Measurements from ENCODE around the gene LSM2.
"Not testable (repeated sequence)": the region's sequence is repeated elsewhere in the genome, so short reads cannot be mapped to it uniquely, and the experiment has no call there.

LSM2 gene

DNA sequence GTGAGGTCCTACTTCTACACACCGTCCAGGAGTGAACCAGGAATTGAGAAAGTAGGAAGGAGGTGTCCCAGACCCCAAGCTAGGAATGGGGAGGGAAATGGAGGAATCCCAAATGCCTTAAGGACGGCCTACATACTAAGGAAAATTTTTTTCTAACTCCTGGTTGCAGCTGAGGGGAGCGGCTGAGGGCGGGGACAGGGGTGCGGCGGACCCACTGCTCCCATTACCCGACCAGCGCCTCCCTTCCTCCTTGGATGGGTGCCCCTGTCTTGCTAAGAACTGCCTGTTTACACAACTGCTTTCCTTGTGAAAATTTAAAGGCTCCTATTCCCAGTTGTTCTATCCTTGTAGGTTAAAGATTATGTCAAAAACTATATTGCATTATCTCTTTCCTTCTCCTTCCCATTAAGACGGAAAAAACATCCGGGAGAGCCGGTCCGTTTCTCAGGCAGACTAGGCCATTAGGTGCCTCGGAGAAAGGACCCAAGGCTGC is 20.1 kb upstream of the LSM2 start:
- DNase-seq = peak; percentile 49

DNA sequence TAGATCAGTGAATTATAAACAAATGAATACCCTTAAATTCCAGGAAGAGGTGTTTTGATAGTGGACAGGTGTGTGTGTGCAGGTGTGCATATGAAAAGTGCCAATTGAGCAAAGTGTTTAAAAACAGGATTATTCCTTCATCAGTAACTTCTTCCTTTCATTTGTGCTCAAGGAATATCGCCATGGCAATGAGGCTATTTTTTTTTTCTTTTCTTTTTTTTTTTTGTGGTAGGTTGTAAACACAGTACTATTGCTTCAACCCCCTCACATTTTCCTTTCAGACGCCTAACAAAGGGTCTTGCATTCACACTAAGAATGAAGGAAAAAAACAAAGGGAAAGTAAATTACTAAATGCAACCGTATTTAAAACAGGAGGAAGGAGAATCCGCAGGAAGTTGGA is 18.8 kb upstream of the LSM2 start:
- no peak for DNase-seq

DNA sequence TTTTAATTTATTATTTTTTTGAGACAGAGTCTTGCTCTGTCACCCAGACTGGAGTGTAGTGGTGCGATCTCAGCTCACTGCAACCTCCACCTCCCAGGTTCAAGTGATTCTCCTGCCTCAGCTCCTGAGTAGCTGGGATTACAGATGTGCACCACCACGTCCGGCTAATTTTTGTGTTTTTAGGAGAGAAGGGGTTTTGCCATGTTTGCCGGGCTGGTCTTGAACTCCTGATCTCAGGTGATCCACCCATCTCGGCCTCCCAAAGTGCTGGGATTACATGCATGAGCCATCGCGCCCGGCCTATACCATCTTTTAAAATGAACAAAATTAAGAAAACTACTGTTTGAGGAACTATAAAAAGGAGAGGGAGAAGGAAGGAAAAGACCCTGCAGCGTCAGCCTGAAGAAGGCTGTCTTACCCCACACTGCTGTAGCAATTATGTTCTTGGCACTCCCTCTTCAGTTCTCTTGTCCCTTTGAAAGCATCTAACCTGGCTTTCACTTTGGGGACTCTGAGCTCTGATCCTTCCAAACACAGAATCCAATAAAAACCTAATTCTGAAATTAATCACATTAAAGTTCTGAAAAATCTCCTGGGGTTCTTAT is 16.9 kb upstream of the LSM2 start:
- DNase-seq = not testable (repeated sequence)

DNA sequence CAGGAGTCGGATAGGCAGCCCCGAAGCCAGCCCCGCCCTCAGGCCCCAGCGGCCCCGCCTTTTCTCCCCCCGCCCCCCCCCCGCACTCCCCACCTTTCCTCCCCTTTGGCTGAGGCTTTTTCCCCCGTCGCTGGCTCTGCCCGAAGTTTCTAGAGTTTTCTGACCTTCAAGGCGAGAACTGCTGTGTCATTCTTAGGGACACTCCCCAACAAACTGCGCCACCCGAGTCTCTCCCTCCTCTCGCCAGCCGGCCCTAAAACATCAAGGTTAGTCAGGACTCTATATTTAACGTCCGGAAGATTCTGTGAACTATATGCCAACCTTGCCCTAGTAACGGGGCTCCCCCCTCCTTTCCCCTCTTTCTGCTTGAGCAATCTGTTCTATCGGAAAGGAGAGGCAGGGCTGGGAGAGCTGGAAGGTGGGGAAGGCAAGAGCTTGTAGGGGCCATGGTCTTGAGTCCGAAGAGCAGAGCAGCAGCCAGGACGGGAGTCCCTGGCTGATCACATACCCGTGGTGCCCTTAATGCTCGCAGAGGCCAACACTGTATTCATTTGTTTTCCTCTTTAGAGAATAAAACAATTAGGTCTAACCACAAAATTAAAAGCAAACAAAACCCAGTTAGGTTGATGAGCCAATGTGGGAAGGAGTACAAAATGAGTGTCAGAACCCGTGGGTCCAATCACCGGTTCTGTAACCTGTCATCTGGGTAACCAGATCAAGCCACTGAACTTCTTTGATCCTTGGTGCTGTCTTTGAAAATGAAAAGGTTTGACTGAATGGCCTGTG is 15.5 kb upstream of the LSM2 start:
- DNase-seq = peak; percentile 65

DNA sequence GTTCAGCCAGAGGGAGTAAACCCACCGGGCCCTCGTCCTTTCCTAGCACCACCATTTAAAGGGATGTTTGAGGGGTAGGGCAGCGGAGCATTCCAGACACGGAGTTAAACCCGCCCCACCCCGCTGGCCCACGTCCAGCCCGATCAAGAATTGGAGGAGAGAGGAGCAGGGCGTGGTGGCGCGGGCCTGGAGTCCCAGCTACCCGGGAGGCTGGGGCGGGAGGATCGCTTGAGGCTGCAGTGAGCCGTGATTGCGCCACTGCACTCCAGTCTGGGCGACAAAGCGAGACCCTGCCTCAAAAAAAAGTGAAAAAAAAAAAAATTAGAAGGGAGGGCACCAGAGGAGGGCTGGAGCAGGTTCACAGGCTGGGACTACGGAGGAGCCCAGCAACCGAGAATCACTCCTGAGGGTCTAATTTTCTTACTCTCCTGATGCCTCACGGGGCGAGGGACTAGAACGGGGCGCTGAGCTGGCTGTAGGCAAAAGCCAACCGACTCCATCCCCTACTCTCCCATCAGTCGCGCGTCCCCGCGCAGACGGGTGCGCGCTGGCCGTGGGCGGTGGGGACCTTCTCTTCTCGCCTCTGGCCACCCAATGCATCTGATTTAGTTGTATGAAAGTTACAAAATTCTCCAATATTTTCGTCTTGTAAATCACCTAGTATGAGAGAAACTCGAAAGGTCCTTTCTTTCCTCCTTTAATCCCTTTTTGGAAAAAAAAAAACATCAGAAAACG is 14.7 kb upstream of the LSM2 start:
- peak; percentile 75 for DNase-seq

DNA sequence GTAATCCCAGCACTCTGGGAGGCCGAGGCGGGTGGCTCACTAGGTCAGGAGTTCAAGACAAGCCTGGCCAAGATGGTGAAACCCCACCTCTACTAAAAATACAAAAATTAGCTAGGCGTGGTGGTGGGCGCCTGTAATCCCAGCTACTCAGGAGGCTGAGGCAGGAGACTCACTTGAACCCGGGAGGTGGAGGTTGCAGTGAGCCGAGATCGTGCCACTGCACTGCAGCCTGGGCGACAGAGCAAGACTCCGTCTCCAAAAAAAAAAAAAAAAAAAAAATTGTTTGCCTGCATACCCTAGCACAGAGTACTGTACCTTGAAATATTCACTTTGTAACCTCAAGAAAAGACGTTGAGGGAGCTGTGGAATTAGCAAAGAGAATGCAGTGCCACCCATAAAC is 13.6 kb upstream of the LSM2 start:
- DNase-seq = not testable (repeated sequence)

DNA sequence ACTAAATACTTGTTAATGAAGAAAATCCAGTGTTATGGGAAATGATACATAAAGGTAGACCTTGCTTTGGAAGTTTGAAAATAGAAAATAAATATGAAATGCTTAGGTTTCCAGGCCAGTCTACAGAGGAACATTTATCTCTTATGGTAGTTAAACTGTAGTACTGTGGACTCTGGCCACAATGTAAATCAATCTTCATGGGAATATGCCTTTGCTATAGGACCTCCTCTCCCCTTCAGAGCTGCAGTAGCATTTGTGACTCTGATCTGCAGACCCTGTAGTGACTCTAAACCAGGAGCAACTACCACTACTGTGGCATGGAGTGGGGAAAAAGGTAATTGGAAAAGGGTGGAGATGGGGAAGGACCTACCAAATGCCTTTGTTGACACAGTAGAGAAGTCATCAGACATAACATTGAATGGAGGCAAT is 13.1 kb upstream of the LSM2 start:
- DNase-seq = no peak

DNA sequence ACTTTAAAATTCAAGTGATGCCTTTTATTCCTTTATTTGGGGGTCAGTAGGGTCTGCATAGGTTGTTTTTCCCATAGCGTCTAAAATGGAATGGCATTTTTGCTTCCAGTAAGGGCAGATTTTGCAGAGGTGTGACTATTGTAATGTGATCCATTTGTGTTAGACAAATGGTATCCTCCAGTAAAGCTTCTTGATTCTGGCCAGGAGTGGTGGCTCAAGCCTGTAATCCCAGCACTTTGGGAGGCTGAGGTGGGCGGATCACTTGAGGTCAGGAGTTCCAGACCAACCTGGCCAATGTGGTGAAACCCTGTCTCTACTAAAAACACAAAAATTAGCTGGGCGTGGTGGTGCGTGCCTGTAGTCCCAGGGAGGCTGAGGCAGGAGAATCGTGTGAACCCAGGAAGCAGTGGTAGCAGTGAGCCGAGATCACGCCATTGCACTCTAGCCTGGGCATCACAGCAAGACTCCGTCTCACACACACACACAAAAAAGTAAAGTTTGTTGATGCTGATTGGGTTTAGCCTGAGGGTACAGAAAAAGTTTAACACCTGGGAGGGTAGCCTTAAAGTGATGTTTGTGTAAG is 11.3 kb upstream of the LSM2 start:
- DNase-seq = not testable (repeated sequence)

DNA sequence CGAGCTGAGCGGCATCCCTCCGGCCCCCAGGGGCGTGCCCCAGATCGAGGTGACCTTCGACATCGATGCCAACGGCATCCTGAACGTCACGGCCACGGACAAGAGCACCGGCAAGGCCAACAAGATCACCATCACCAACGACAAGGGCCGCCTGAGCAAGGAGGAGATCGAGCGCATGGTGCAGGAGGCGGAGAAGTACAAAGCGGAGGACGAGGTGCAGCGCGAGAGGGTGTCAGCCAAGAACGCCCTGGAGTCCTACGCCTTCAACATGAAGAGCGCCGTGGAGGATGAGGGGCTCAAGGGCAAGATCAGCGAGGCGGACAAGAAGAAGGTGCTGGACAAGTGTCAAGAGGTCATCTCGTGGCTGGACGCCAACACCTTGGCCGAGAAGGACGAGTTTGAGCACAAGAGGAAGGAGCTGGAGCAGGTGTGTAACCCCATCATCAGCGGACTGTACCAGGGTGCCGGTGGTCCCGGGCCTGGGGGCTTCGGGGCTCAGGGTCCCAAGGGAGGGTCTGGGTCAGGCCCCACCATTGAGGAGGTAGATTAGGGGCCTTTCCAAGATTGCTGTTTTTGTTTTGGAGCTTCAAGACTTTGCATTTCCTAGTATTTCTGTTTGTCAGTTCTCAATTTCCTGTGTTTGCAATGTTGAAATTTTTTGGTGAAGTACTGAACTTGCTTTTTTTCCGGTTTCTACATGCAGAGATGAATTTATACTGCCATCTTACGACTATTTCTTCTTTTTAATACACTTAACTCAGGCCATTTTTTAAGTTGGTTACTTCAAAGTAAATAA is 10.6 kb upstream of the LSM2 start:
- DNase-seq = not testable (repeated sequence)

DNA sequence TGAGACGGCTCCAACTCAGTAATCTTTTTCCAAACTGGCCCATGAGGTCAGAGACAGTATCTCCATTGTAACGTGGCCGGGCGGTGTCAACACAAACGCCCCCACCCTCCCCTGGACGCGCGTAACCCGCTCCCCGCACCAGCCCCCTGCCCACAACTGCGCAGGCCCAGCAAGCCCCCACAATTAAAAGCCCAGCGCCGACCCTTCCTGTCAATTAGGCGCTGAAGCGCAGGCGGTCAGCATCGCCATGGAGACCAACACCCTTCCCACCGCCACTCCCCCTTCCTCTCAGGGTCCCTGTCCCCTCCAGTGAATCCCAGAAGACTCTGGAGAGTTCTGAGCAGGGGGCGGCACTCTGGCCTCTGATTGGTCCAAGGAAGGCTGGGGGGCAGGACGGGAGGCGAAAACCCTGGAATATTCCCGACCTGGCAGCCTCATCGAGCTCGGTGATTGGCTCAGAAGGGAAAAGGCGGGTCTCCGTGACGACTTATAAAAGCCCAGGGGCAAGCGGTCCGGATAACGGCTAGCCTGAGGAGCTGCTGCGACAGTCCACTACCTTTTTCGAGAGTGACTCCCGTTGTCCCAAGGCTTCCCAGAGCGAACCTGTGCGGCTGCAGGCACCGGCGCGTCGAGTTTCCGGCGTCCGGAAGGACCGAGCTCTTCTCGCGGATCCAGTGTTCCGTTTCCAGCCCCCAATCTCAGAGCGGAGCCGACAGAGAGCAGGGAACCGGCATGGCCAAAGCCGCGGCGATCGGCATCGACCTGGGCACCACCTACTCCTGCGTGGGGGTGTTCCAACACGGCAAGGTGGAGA is 8.5 kb upstream of the LSM2 start, which contains the start of the genes HSPA1A and HSPA1L:
TSS of gene HSPA1A (plus strand) at position 519 of the 814 bp plus-strand sequence. CDS start at position 733, 214 bp downstream.
TSS of gene HSPA1L (minus strand) at position 259 of the 814 bp plus-strand sequence. CDS start 3,311 bp downstream, outside the sequence.
- DNase-seq = peak; percentile 65

DNA sequence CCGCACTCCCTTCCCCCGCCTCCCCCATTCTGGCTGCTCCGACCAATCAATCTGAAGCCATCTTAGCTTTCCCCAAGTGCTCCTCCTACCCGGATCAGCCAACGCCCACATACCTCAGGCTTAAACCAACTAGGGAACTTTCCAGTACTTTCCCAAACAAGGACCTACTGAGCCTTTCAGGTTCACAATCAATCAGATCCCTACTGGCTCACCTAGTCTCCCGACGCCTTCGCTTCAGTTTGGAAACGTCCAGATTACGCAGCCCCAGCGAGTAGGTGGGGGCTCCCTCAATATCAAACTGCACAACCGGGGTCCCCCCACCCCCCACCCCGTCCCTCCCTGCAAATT is 7.9 kb upstream of the LSM2 start:
- DNase-seq = peak; percentile 72

DNA sequence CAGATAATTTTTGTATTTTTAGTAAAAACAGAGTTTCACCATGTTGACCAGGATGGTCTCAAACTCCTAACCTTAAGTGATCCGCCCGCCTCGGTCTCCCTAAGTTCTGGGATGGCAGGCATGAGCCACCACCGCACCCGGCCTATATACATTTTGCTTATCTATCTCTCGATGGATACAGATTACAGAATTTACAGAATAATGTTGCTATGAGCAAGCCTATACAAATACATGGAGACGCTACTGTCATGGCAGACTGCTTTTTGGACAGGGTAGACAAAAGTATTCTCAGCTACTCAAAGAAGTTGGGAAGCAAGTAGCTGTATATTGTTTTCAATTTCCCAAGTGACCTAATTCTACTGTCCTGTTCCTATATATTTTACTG is 6.7 kb upstream of the LSM2 start:
- DNase-seq = no peak

DNA sequence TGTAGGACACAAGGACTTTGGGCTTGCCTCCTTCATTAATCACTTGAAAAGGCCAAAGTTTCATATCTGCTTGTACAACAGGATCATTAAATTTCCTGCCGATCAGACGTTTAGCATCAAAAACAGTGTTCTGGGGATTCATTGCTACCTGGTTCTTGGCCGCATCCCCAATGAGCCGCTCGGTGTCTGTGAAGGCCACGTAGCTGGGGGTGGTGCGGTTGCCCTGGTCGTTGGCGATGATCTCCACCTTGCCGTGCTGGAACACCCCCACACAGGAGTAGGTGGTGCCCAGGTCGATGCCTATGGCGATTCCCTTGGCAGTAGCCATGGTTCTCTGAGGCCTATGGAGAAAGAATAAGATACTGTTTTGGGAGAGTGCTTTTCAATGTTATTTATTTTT is 4.9 kb upstream of the LSM2 start:
- no peak for DNase-seq

DNA sequence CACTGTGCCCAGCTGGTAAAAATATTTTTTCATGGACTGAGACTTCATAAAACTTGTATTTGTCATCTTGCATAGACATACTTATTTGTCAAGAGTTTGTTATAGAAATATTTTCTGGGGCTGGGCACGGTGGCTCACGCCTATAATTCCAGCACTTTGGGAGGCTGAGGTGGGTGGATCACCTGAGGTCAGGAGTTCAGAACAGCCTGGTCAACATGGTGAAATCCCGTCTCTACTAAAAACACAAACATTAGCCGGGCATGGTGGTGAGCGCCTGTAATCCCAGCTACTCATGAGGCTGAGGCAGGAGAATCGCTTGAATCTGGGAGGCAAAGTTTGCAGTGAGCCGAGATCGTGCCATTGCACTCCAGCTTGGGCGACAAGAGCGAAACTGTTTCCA is 1.8 kb upstream of the LSM2 start:
- not testable (repeated sequence) for DNase-seq

DNA sequence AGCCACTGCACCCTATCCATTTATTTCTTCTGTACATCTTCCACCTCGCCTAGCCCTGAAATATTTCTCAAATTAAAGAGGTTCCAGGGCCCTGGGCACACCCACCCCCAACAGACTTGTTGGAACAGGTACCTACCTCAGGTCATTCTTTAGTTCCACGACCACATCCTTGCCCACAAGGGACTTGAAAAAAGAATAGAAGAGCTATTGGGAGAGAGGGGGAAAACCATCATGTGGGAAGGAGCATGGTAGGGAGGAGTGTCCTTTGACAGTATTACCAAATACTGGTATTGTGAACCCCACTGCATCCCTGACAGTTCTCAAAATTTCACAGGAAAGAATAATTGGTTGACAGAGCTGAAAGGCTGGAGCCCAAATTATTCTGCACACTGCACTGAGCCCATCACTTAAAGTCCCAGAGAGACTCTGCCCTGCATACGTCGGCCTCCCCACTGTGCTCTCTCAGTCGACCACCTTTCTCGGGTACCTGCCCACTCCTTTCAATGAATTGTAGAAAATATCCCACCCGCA is 762 bp downstream of the LSM2 start:
- no peak for DNase-seq

DNA sequence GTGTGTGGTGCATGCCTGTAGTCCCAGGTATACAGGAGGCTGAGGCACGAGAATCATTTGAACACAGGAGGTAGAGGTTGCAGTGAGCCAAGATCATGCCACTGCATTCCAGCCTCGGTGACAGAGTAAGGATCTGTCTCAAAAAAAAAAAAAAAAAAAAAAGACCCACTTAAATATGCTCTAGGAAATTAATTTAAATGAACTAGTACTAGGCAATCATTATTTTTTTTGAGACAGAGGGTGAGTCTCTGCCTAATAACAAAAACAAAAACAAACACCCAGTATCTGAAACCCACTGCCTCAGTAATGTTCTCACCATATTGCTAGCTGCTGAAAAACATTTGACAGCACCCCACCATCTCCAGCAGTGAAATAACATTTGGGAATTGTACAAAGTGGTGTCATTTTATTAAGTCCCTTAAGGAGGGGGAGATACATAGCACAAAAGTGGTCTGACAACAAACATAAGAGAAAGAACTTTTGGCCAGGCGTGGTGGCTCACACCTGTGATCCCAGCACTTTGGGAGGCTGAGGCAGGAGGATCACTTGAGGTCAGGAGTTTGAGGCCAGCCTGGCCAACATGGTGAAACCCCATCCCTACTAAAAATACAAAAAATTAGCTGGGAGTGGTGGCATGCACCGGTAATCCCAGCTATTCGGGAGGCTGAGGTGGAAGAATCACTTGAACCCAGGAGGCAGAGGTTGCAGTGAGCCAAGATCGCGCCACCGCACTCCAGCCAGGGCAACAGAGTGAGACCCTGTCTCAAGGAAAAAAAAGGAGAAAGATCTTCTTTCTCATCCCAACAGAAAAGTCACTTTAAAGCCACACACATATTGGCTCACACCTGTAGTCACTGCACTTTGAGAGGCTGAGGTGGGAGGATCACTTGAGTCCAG is 5.5 kb downstream of the LSM2 start:
- DNase-seq = not testable (repeated sequence)

DNA sequence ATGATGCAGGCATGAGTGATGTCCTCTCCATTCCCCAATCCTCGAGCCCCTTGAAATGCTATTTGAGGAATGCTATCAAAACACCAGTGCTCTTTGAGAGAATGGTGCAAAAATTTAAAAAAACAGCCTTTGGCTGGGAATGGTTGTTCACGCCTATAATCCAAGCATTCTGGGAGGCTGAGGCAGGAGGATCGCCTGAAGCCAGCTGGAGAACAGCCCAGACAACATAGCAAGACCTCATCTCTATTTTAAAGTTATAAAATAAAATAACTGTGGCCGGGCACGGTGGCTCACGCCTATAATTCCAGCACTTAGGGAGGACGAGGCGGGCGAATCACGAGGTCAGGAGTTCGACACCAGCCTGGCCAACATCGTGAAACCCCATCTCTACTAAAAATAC is 7.0 kb downstream of the LSM2 start:
- DNase-seq = no peak

DNA sequence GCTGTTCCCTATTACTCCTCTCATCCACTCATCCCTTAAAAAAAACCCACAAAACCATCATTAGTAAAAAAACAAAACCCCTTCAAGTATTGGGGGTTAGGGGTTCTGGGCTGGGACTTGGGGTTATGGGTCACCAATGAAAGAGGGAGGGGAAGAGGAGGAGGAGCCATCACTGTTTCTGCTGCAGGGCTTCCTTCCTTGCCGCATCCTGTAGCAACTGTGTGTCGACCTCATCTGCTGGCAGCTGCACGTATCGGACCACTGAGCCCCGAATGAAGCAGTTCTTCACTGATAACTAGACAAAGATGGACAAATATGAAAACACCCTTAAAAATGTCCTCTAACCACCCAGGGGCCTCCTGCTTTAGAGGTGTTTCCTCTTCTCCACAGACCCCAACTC is 9.2 kb downstream of the LSM2 start:
- no peak for DNase-seq

DNA sequence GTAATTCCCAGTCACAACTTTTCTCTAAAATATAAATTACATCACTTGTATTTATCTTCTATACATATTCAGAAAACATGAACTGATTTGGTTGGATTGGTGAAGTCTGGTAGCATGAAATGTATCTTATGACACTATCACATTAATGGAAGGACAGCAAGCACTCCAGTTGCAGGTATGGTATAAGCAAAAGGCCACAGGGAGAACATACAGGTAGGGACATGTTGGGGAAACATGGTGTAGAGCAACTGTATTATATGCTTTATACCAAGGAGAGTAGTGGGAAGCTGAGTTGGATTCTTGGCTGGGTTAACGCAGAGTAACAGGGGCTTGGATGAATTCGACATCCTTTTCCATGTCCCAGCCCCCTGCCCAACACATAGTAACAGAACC is 9.8 kb downstream of the LSM2 start:
- no peak for DNase-seq
